Stomach (tissue), 4 donors: ENCODE measurements around the gene BRF1.

Experiments
- CTCF ChIP-seq, 7 experiments: fragments of 450-650 bp in 4 of 7; fragments of 200-600 bp in 3 of 7; sonication (generic) in 3 of 7; IDR thresholded peaks; one replicate each; pipeline ENCODE4 v1.5.1; 2016 to 2019; ENCODE audit warnings: antibody characterized with exemption in 7 of 7, control low read depth in 2 of 7, mild to moderate bottlenecking in 1 of 7
- EP300 ChIP-seq: sonication (generic); formaldehyde crosslinking; IDR thresholded peaks from one replicate; pipeline ENCODE4 v1.6.1; 2017; ENCODE audit warnings: antibody characterized with exemption
- POLR2A ChIP-seq, 4 donors: fragments of 450-650 bp; IDR thresholded peaks; one replicate each; pipeline ENCODE4 v1.6.1; 2016; ENCODE audit warnings: antibody characterized with exemption in 4 of 4, control low read depth in 2 of 4, mild to moderate bottlenecking in 1 of 4, moderate library complexity in 1 of 4
- POLR2AphosphoS5 ChIP-seq, 3 donors: sonication (generic); formaldehyde crosslinking; IDR thresholded peaks; one replicate each; pipeline ENCODE4 v1.6.1; 2016; ENCODE audit warnings: antibody characterized with exemption in 3 of 3

- TF ChIP-seq POLR2A (IDR thresholded peaks at IDR 0.05) = no peak
- no peak for TF ChIP-seq CTCF (IDR thresholded peaks at IDR 0.05)
- TF ChIP-seq POLR2AphosphoS5 (IDR thresholded peaks at IDR 0.05) = no peak
- TF ChIP-seq EP300 = no peak
These were observed 90.4 kb downstream of the BRF1 start for GRCh38 chr14:105210266-105211025.
